ENCODE measurements around the gene NECAP2.

Gene NECAP2

GRCh38 chr1:16440470-16441281, at the start of gene NECAP2:
NECAP2 (plus strand) TSS chr1:16440724; CDS start chr1:16440762, 38 bp downstream.
- peak; percentile 93 for FAIRE-seq
- peak; percentile 85 for DNase-seq (ENCODE audit: extremely low spot score, insufficient read length, low read depth)

- FAIRE-seq (no peak), DNase-seq (ENCODE audit: extremely low spot score, insufficient read length, low read depth) (no peak)
These were observed 49.1 kb upstream of the NECAP2 start for GRCh38 chr1:16391411-16391810.

GRCh38 chr1:16392740-16393569, 47.6 kb upstream of the NECAP2 start:
- no peak for FAIRE-seq
- no peak for DNase-seq (ENCODE audit: extremely low spot score, insufficient read length, low read depth)

GRCh38 chr1:16393570-16394521, 46.7 kb upstream of the NECAP2 start:
- no peak for DNase-seq (ENCODE audit: extremely low spot score, insufficient read length, low read depth)
- FAIRE-seq = no peak

GRCh38 chr1:16394977-16395376, 45.5 kb upstream of the NECAP2 start:
- DNase-seq (ENCODE audit: extremely low spot score, insufficient read length, low read depth) (no peak), FAIRE-seq (no peak)

GRCh38 chr1:16396591-16396990, 43.9 kb upstream of the NECAP2 start:
- FAIRE-seq = no peak
- DNase-seq (ENCODE audit: extremely low spot score, insufficient read length, low read depth) = no peak

- DNase-seq (ENCODE audit: extremely low spot score, insufficient read length, low read depth) (no peak), FAIRE-seq (no peak)
These were observed 43.4 kb upstream of the NECAP2 start for GRCh38 chr1:16397120-16397519.

- no peak for DNase-seq (ENCODE audit: extremely low spot score, insufficient read length, low read depth)
- FAIRE-seq = no peak
These were observed 42.1 kb upstream of the NECAP2 start for GRCh38 chr1:16398371-16398953.

GRCh38 chr1:16402742-16403141, 37.8 kb upstream of the NECAP2 start:
- DNase-seq (ENCODE audit: extremely low spot score, insufficient read length, low read depth) = no peak
- FAIRE-seq = no peak

GRCh38 chr1:16405441-16405840, 35.1 kb upstream of the NECAP2 start:
- no peak for FAIRE-seq

GRCh38 chr1:16406868-16407267, 33.7 kb upstream of the NECAP2 start:
- DNase-seq (ENCODE audit: extremely low spot score, insufficient read length, low read depth) (no peak), FAIRE-seq (no peak)

More at GRCh38 chr1:16405441-16405840, 35.1 kb upstream of the NECAP2 start:
- DNase-seq (ENCODE audit: extremely low spot score, insufficient read length, low read depth) = no peak

- no peak for DNase-seq (ENCODE audit: extremely low spot score, insufficient read length, low read depth)
- no peak for FAIRE-seq
These were observed 30.9 kb upstream of the NECAP2 start for GRCh38 chr1:16409536-16410152.

- DNase-seq (ENCODE audit: extremely low spot score, insufficient read length, low read depth) = no peak
- no peak for FAIRE-seq
These were observed 29.7 kb upstream of the NECAP2 start for GRCh38 chr1:16410803-16411202.

- no peak for FAIRE-seq
- no peak for DNase-seq (ENCODE audit: extremely low spot score, insufficient read length, low read depth)
These were observed 27.3 kb upstream of the NECAP2 start for GRCh38 chr1:16413191-16413590.

- FAIRE-seq (no peak), DNase-seq (ENCODE audit: extremely low spot score, insufficient read length, low read depth) (no peak)
These were observed 21.6 kb upstream of the NECAP2 start for GRCh38 chr1:16418823-16419425.

GRCh38 chr1:16420424-16421118, 20.0 kb upstream of the NECAP2 start:
- FAIRE-seq (peak; percentile 99), DNase-seq (ENCODE audit: extremely low spot score, insufficient read length, low read depth) (peak; percentile 60)

GRCh38 chr1:16421201-16421600, 19.3 kb upstream of the NECAP2 start:
- DNase-seq (ENCODE audit: extremely low spot score, insufficient read length, low read depth) (no peak), FAIRE-seq (no peak)

- DNase-seq (ENCODE audit: extremely low spot score, insufficient read length, low read depth) (no peak), FAIRE-seq (no peak)
These were observed 18.5 kb upstream of the NECAP2 start for GRCh38 chr1:16422041-16422440.

Measured in GM18507 (cell line).